Amniotic stem cell (primary cell): ENCODE data around the gene CLTC.
"Not testable (repeated sequence)": the region's sequence is repeated elsewhere in the genome, so short reads cannot be mapped to it uniquely, and the experiment has no call there.

Experiments
- DNase-seq: peaks from one replicate; lab custom pipeline; 2025; lab: John Stamatoyannopoulos, UW

Gene CLTC

GRCh38 chr17:59634632-59635541 lies 15.2 kb downstream of the CLTC start:
- no peak for DNase-seq

- DNase-seq = no peak
These were observed 18.1 kb downstream of the CLTC start for GRCh38 chr17:59637611-59638310.

- DNase-seq = no peak
These were observed 18.9 kb downstream of the CLTC start for GRCh38 chr17:59638553-59638952.

GRCh38 chr17:59641799-59642484 lies 22.2 kb downstream of the CLTC start:
- DNase-seq = no peak

- no peak for DNase-seq
These were observed 22.9 kb downstream of the CLTC start for GRCh38 chr17:59642565-59642964.

GRCh38 chr17:59643159-59644140 lies 23.8 kb downstream of the CLTC start:
- no peak for DNase-seq

- DNase-seq = no peak
These were observed 27.6 kb downstream of the CLTC start for GRCh38 chr17:59647288-59647687.

GRCh38 chr17:59649886-59650285 lies 30.2 kb downstream of the CLTC start:
- DNase-seq = no peak

- DNase-seq = no peak
These were observed 30.9 kb downstream of the CLTC start for GRCh38 chr17:59650642-59651041.

GRCh38 chr17:59651346-59651745 lies 31.7 kb downstream of the CLTC start:
- DNase-seq = no peak

- peak; percentile 26 for DNase-seq
These were observed 32.4 kb downstream of the CLTC start for GRCh38 chr17:59652119-59652518.

- not testable (repeated sequence) for DNase-seq
These were observed 36.9 kb downstream of the CLTC start for GRCh38 chr17:59656624-59657023.

- no peak for DNase-seq
These were observed 46.5 kb downstream of the CLTC start for GRCh38 chr17:59666235-59666634.

GRCh38 chr17:59668816-59669215 lies 49.1 kb downstream of the CLTC start:
- peak; percentile 60 for DNase-seq

GRCh38 chr17:59669411-59669810 lies 49.7 kb downstream of the CLTC start:
- DNase-seq = no peak

- no peak for DNase-seq
These were observed 50.2 kb downstream of the CLTC start for GRCh38 chr17:59669944-59670343.

- DNase-seq = no peak
These were observed 51.7 kb downstream of the CLTC start for GRCh38 chr17:59671386-59671785.

- no peak for DNase-seq
These were observed 55.5 kb downstream of the CLTC start for GRCh38 chr17:59675231-59675630.

GRCh38 chr17:59676716-59677115 lies 57.0 kb downstream of the CLTC start:
- DNase-seq = no peak

- DNase-seq = no peak
These were observed 59.2 kb downstream of the CLTC start for GRCh38 chr17:59678918-59679317.

- no peak for DNase-seq
These were observed 60.6 kb downstream of the CLTC start for GRCh38 chr17:59680314-59680713.
